H9 (cell line): ENCODE results near the gene MIAT. TPM values are rescaled to one million over a fixed set of nuclear protein-coding genes. Genes with fewer than 3 reads are reported as not detected.

ENCODE experiments used
- DNase-seq: peaks from one replicate; pipeline ENCODE4 v3.0.0-alpha.2; 2017
- H2AFZ ChIP-seq: one replicate; pipeline ENCODE4 v1.6.1; 2013; ENCODE audit warnings: mild to moderate bottlenecking, low read length, control low read depth, moderate library complexity
- H2AK5ac ChIP-seq: 2 replicates; pipeline ENCODE4 v1.6.1; 2013; ENCODE audit warnings: low read length, control low read depth, mixed read lengths; ENCODE audit not compliant: insufficient read length
- H2BK120ac ChIP-seq: one replicate; pipeline ENCODE4 v1.6.1; 2013; ENCODE audit warnings: low read depth, mild to moderate bottlenecking, low read length, control low read depth, inconsistent platforms; ENCODE audit not compliant: poor library complexity, severe bottlenecking
- H2BK12ac ChIP-seq: 2 replicates; pipeline ENCODE4 v1.6.1; 2013; ENCODE audit warnings: low read length, control low read depth, mixed read lengths, low read depth; ENCODE audit not compliant: insufficient read length
- H2BK15ac ChIP-seq: 2 replicates; pipeline ENCODE4 v1.6.1; 2013; ENCODE audit warnings: low read depth, low read length, control low read depth
- H2BK20ac ChIP-seq: one replicate; pipeline ENCODE4 v1.6.1; 2013; ENCODE audit warnings: low read depth, mild to moderate bottlenecking, low read length, control low read depth, inconsistent platforms; ENCODE audit not compliant: poor library complexity, severe bottlenecking
- H2BK5ac ChIP-seq: 2 replicates; pipeline ENCODE4 v1.6.1; 2013; ENCODE audit warnings: low read length, control low read depth, mixed read lengths; ENCODE audit not compliant: insufficient read length
- H3K14ac ChIP-seq: 2 replicates; pipeline ENCODE4 v1.6.1; 2013; ENCODE audit warnings: low read length, control low read depth; ENCODE audit not compliant: insufficient read depth
- H3K18ac ChIP-seq: 2 replicates; pipeline ENCODE4 v1.6.1; 2013; ENCODE audit warnings: low read depth, mild to moderate bottlenecking, mixed read lengths, low read length, control low read depth; ENCODE audit not compliant: insufficient read length
- H3K23ac ChIP-seq: 2 replicates; pipeline ENCODE4 v1.6.1; 2013; ENCODE audit warnings: low read length, control low read depth, mixed read lengths, low read depth; ENCODE audit not compliant: insufficient read length
- H3K23me2 ChIP-seq: 2 replicates; pipeline ENCODE4 v1.6.1; 2013; ENCODE audit warnings: low read depth, mild to moderate bottlenecking, mixed read lengths, low read length, control low read depth; ENCODE audit not compliant: insufficient read length, poor library complexity, severe bottlenecking
- H3K27ac ChIP-seq: 2 replicates; pipeline ENCODE4 v1.5.1; 2013; ENCODE audit warnings: low read length, control low read depth, mixed read lengths, low read depth; ENCODE audit not compliant: insufficient read length
- H3K27me3 ChIP-seq: 2 replicates; pipeline ENCODE4 v1.6.1; 2013; ENCODE audit warnings: low read length, control low read depth, inconsistent platforms; ENCODE audit not compliant: insufficient read depth
- H3K4ac ChIP-seq: 2 replicates; pipeline ENCODE4 v1.6.1; 2013; ENCODE audit warnings: low read depth, mild to moderate bottlenecking, control low read depth, inconsistent platforms, low read length, moderate library complexity
- H3K4me1 ChIP-seq: 2 replicates; pipeline ENCODE4 v1.6.1; 2013; ENCODE audit warnings: low read length, control low read depth, inconsistent platforms; ENCODE audit not compliant: insufficient read depth
- H3K4me2 ChIP-seq: 2 replicates; pipeline ENCODE4 v1.6.1; 2013; ENCODE audit warnings: low read length, control low read depth, mixed read lengths; ENCODE audit not compliant: insufficient read length, insufficient read depth
- H3K56ac ChIP-seq: 2 replicates; pipeline ENCODE4 v1.6.1; 2013; ENCODE audit warnings: low read depth, mild to moderate bottlenecking, mixed read lengths, low read length, control low read depth; ENCODE audit not compliant: insufficient read length
- H3K79me1 ChIP-seq: 2 replicates; pipeline ENCODE4 v1.6.1; 2013; ENCODE audit warnings: low read depth, mild to moderate bottlenecking, moderate library complexity, low read length, control low read depth, inconsistent platforms; ENCODE audit not compliant: insufficient read depth, poor library complexity, severe bottlenecking
- H3K79me2 ChIP-seq: 2 replicates; pipeline ENCODE4 v1.6.1; 2013; ENCODE audit warnings: low read length, control low read depth, inconsistent platforms; ENCODE audit not compliant: insufficient read depth
- H3K9ac ChIP-seq: 2 replicates; pipeline ENCODE4 v1.6.1; 2013; ENCODE audit warnings: low read length, control low read depth, mixed read lengths; ENCODE audit not compliant: insufficient read length; ENCODE audit errors: extremely low read depth
- H3K9me3 ChIP-seq: one replicate; pipeline ENCODE4 v1.6.1; 2013; ENCODE audit warnings: low read depth, low read length, inconsistent platforms; ENCODE audit not compliant: control insufficient read depth
- H3T11ph ChIP-seq: one replicate; pipeline ENCODE4 v1.6.1; 2013; ENCODE audit warnings: mild to moderate bottlenecking, low read length, control low read depth, inconsistent platforms
- H4K20me1 ChIP-seq: one replicate; pipeline ENCODE4 v1.6.1; 2013; ENCODE audit not compliant: control insufficient read depth, insufficient read length, insufficient read depth
- H4K5ac ChIP-seq: 2 replicates; pipeline ENCODE4 v1.6.1; 2013; ENCODE audit warnings: low read depth, mild to moderate bottlenecking, mixed read lengths, low read length, control low read depth; ENCODE audit not compliant: insufficient read length
- H4K8ac ChIP-seq: replicated peaks from 2 replicates; pipeline ENCODE4 v1.6.1; 2013; ENCODE audit warnings: low read length, control low read depth, mixed read lengths, low read depth; ENCODE audit not compliant: insufficient read length
- H4K91ac ChIP-seq: 2 replicates; pipeline ENCODE4 v1.6.1; 2013; ENCODE audit warnings: low read depth, mild to moderate bottlenecking, moderate library complexity, mixed read lengths, low read length, control low read depth; ENCODE audit not compliant: insufficient read length
- H3K27ac Mint-ChIP-seq, 3 experiments: 2 replicates in 2 of 3; 3 replicates in 1 of 3; pipeline ENCODE4 v1.8.0; 2020 to 2021; ENCODE audit warnings: mixed read lengths in 3 of 3, mild to moderate bottlenecking in 1 of 3, moderate library complexity in 1 of 3
- H3K27me3 Mint-ChIP-seq: 2 replicates; pipeline ENCODE4 v1.8.0; 2021; ENCODE audit warnings: low read depth, mild to moderate bottlenecking, moderate library complexity, mixed read lengths
- H3K36me3 Mint-ChIP-seq, 3 experiments: 2 replicates in 2 of 3; 3 replicates in 1 of 3; pipeline ENCODE4 v1.8.0; 2020 to 2021; ENCODE audit warnings: low read depth in 3 of 3, mixed read lengths in 3 of 3; ENCODE audit not compliant: insufficient read depth in 1 of 3
- H3K4me1 Mint-ChIP-seq, 2 experiments: 2 replicates each; pipeline ENCODE4 v1.8.0; 2020; ENCODE audit warnings: mixed read lengths in 2 of 2
- H3K4me3 Mint-ChIP-seq, 2 experiments: 2 replicates in 1 of 2; 3 replicates in 1 of 2; pipeline ENCODE4 v1.8.0; 2020 to 2021; ENCODE audit warnings: mild to moderate bottlenecking in 2 of 2, mixed read lengths in 2 of 2, moderate library complexity in 1 of 2
- H3K9me3 Mint-ChIP-seq, 2 experiments: 2 replicates in 1 of 2; 3 replicates in 1 of 2; pipeline ENCODE4 v1.8.0; 2020; ENCODE audit warnings: mild to moderate bottlenecking in 2 of 2, mixed read lengths in 2 of 2, moderate library complexity in 1 of 2
- WGBS: extraction: QIAGEN DNeasy Blood & Tissue Kit; methylation state at CpG from one replicate; pipeline ENCODE4 v1.1.7; 2013; ENCODE audit warnings: missing lambda C conversion rate, low lambda C conversion rate, mixed read lengths; ENCODE audit not compliant: insufficient read length; ENCODE audit errors: extremely low coverage; 5-methylcytosine and 5-hydroxymethylcytosine counted together
- total RNA-seq: library from RNA; stranded (reverse); gene quantifications from 2 replicates; pipeline ENCODE4 v1.2.1, GENCODE V29; 2021
- TF ChIP-seq, protein P1 (sequence below): fragments of 200-600 bp; sonication (generic); conservative IDR thresholded peaks from 3 replicates; pipeline ENCODE4 v1.8.0; 2021; ENCODE audit warnings: antibody characterized with exemption, mild to moderate bottlenecking

MIAT gene
- total RNA-seq, 1 experiment from 2014 or later, result 85.6 TPM

DNA sequence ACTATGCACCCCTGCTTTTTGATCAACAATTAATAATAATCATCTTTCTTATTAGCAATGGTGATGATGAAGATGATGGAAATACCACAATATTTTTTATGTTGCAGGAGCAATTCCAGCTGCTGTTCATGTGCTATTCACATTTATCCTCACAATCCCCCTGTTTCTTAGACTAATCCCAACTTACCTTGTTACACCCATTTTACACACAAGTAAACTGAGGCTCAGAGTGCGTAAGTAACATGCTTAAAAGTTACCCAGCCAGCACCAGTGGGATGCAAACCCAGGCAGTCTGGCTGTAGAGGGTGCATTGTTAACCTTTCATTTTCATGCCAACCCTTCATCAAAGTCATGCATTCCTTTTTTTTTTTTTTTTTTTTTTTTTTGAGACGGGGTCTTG, 37.2 kb upstream of the MIAT start:
- H3K4me2 ChIP-seq, result no peak overlapping the region
- Mint-ChIP-seq H3K9me3 (no peaks in the 10 kb centered on the region; a peak in 1 of 5 replicates), H3K27me3 (peaks cover 49% of the 10 kb centered on the region), H3K4me1 (peaks cover 37 to 51% of the 10 kb centered on the region in 2 experiments), H3K36me3 (no peaks in the 10 kb centered on the region; a peak in 1 of 7 replicates), H3K27ac (no peak overlapping the region), H3K4me3 (no peak overlapping the region; a peak in 1 of 5 replicates)
- no peak overlapping the region for H4K5ac ChIP-seq
- H3K56ac ChIP-seq, result no peak overlapping the region
- no peak overlapping the region for H3K14ac ChIP-seq
- H3T11ph ChIP-seq, result no peak overlapping the region
- H3K9ac ChIP-seq, result no peak overlapping the region
- TF ChIP-seq, protein P1, sequence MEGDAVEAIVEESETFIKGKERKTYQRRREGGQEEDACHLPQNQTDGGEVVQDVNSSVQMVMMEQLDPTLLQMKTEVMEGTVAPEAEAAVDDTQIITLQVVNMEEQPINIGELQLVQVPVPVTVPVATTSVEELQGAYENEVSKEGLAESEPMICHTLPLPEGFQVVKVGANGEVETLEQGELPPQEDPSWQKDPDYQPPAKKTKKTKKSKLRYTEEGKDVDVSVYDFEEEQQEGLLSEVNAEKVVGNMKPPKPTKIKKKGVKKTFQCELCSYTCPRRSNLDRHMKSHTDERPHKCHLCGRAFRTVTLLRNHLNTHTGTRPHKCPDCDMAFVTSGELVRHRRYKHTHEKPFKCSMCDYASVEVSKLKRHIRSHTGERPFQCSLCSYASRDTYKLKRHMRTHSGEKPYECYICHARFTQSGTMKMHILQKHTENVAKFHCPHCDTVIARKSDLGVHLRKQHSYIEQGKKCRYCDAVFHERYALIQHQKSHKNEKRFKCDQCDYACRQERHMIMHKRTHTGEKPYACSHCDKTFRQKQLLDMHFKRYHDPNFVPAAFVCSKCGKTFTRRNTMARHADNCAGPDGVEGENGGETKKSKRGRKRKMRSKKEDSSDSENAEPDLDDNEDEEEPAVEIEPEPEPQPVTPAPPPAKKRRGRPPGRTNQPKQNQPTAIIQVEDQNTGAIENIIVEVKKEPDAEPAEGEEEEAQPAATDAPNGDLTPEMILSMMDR, result no peak
- H3K18ac ChIP-seq, result no peak overlapping the region
- no peak overlapping the region for H2BK120ac ChIP-seq
- H2BK5ac ChIP-seq, result no peak overlapping the region
- H2BK20ac ChIP-seq, result no peak overlapping the region
- no peaks in the 10 kb centered on the region for H3K79me1 ChIP-seq
- no peak overlapping the region for H2AK5ac ChIP-seq
- H3K4ac ChIP-seq, result no peak overlapping the region
- no CpG with 5 or more reads among the region's 2 CpGs for WGBS
- no peaks in the 10 kb centered on the region for H4K20me1 ChIP-seq
- no peak overlapping the region for H3K23ac ChIP-seq
- H3K23me2 ChIP-seq, result no peaks in the 10 kb centered on the region
- H3K4me1 ChIP-seq, result peaks cover 20% of the 10 kb centered on the region; the same call in 1 of the 2 replicates
- DNase-seq, result no peak
- no peak overlapping the region for H2BK15ac ChIP-seq
- no peak overlapping the region for H2AFZ ChIP-seq
- H3K79me2 ChIP-seq, result no peaks in the 10 kb centered on the region
- H4K91ac ChIP-seq, result no peak overlapping the region
- no peaks in the 10 kb centered on the region for H3K9me3 ChIP-seq
- no peaks in the 10 kb centered on the region for H3K27me3 ChIP-seq
- H4K8ac ChIP-seq, result no peak overlapping the region
- H3K27ac ChIP-seq, result no peak overlapping the region
- H2BK12ac ChIP-seq, result no peak overlapping the region
